AML-193 (cell line): Measurements from ENCODE around the gene FBLN1.
"Not testable (repeated sequence)": the region's sequence is repeated elsewhere in the genome, so short reads cannot be mapped to it uniquely, and the experiment has no call there.

ENCODE experiments used
- DNase-seq, 2 experiments: peaks; one replicate each; lab custom pipeline; 2025; lab: John Stamatoyannopoulos, UW

FBLN1 gene

GRCh38 chr22:45528046-45528445, 25.4 kb downstream of the FBLN1 start:
- DNase-seq: no peak

GRCh38 chr22:45529105-45529504, 26.4 kb downstream of the FBLN1 start:
- no peak for DNase-seq

GRCh38 chr22:45529971-45530575, 27.4 kb downstream of the FBLN1 start:
- DNase-seq: no peak

GRCh38 chr22:45531441-45532234, 29.0 kb downstream of the FBLN1 start:
- no peak for DNase-seq

GRCh38 chr22:45532235-45532631, 29.6 kb downstream of the FBLN1 start:
- no peak for DNase-seq

DNA sequence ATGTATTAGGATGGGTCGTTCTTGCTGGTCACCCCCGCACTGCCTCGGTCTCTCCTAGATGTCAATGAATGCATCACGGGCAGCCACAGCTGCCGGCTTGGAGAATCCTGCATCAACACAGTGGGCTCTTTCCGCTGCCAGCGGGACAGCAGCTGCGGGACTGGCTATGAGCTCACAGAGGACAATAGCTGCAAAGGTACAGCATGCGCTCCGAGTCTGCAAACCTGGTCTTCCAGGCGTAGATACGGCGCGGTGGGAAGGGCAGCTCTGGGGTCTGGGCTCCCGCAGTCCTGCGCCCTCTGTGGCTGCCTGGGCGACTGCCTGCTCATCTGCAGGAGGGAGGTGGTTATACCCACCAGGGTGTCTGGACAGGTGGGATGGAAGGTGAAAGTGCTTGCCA, 31.0 kb downstream of the FBLN1 start:
- DNase-seq: no peak

GRCh38 chr22:45534339-45535192, 31.9 kb downstream of the FBLN1 start:
- no peak for DNase-seq

DNA sequence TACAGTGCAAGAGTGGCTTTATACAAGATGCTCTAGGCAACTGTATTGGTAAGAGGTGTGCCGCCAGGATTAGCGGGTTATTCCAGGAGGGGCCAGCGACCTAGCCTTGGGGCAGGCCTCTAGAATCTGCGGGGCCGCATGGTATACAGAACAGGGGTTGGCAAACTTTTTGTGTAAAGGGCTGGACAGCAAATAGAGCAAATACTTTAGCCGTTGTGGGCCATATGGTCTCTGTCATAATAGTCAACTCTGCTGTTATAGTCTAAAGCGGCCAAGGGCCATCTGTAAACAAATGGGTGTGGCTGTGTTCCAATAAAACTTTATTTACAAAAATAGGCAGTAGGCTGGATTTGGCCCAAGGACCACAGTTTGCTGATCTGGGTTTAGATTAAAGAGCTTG, 32.6 kb downstream of the FBLN1 start:
- DNase-seq: no peak

GRCh38 chr22:45535835-45536234, 33.2 kb downstream of the FBLN1 start:
- not testable (repeated sequence) for DNase-seq

DNA sequence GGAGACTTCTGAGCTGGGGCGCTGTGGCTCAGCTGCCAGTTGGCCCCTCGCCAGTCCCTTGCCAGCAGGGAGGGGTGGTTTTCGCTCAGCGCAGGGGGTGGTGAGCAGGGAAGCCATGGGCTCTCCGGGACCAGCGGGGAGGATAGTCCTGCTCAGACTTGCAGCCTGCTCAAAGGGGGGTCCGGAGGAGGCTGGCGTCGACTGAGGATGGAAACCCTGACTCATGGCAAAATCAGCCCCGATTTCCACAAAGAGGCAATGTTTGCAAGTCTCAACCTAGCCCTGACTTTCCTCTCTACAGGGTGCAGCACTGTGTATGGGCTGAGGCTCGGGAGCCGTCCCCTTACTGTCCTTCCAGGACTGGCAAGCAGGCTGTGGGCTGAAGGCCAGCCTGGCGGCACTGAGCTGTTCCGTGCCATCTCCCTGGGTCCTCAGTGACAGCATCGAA, 35.1 kb downstream of the FBLN1 start:
- DNase-seq: no peak

GRCh38 chr22:45538281-45538680, 35.6 kb downstream of the FBLN1 start:
- DNase-seq: no peak

DNA sequence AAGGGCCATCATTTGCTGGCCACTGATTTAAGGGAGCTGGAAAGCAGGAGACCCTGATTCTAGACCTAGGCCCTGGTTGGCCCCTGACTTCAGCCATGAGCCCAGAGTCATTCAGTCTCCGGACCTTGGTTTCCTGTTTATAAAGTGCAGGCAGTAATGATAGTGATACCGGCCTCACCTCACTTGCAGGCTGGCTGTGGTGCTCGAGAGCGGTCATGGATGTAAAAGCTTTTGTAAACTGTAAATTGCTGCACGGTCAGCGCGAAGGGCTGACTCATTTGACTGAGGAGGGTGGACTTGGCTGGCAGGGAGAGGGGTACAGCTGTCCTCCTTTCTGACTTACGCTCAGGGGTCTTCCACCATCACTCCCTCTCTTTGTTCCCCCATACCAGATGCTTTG, 37.4 kb downstream of the FBLN1 start:
- no peak for DNase-seq

DNA sequence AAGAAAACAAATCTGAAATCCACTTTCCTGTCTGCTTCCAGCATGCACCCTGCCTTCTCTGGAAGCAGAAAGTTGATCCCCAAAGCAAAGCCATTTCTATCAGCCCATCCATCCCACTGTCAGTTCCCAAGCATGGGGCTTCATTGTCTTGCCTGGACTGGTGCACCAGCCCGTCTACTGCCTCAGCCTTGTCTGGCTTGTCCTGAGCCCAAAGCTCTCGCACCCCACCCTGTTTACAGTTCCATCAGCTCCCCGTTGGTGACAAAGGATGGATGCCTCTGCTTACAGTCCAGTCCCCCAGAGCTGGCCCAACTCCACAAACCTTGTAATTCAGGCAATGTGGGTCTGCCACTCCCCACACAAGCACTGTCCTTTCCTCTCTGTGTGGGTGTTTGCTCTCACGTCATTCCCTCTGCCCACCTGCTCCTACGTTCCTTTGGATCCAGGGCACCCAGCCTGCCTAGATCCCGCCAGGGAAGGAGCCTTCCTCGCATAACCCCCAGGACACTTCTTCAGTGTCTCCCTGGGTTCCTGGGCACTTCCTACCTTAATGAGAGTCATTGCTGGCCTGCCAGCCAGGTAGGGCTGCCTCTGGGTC, 38.8 kb downstream of the FBLN1 start:
- no peak for DNase-seq

GRCh38 chr22:45542001-45542520, 39.4 kb downstream of the FBLN1 start:
- DNase-seq: no peak

DNA sequence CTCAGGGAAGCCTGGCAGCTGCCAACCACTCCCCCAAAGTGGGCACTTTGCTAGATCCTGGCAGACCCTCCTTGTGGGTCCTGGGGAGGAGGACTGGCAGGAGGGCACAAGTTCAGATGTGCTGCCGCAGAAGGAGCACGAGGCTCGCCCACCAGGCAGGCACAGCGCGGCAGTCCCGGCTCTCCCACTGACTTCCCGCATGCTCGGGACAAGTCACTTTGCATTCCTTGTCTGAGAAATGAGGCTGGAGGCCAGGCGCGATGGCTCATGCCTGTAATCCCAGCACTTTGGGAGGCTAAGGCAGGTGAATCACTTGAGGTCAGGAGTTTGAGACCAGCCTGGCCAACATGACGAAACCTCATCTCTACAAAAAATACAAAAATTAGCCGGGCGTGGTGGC, 40.1 kb downstream of the FBLN1 start:
- not testable (repeated sequence) for DNase-seq

DNA sequence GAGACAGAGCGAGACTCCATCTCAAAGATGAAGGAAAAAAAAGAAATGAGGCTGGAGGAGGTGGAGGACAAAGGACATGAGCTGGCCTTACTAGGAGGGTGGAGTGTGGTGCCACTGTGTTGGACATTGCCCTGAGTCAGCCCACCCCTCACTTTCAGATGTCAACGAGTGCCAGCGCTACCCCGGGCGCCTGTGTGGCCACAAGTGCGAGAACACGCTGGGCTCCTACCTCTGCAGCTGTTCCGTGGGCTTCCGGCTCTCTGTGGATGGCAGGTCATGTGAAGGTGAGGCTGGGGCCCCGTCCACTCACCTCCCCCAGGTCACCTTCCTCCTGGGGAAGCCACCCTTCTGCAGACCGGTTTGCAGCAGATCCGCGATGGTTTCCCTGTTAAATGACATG, 40.6 kb downstream of the FBLN1 start:
- no peak for DNase-seq

DNA sequence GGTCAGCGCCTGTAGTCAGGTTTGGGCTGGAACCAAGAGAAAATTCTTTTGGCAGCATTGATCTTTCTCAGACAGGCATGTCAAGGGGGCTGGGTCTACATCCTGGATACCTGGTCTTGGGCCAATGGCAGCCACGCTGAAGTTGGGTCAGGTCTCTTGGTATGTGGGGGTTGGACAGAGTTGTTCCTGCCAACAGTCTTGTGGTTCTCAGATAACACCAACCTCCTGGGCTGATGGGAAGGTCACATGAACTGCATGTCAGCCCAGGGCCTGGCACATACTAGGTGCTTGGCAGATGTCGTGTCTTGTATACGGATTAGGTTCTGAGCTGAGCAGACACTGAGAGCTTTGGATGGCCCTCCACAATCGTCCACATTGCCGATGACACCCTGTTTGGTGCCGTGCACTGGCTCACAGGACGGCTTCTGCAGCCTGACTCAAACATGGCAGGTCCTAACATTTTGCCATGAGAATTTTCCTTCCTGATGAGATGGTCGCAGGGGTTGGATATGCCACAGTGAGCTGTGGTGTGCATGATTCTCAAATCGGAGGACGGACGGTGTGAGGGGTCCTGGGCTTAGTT, 42.0 kb downstream of the FBLN1 start:
- DNase-seq: no peak

DNA sequence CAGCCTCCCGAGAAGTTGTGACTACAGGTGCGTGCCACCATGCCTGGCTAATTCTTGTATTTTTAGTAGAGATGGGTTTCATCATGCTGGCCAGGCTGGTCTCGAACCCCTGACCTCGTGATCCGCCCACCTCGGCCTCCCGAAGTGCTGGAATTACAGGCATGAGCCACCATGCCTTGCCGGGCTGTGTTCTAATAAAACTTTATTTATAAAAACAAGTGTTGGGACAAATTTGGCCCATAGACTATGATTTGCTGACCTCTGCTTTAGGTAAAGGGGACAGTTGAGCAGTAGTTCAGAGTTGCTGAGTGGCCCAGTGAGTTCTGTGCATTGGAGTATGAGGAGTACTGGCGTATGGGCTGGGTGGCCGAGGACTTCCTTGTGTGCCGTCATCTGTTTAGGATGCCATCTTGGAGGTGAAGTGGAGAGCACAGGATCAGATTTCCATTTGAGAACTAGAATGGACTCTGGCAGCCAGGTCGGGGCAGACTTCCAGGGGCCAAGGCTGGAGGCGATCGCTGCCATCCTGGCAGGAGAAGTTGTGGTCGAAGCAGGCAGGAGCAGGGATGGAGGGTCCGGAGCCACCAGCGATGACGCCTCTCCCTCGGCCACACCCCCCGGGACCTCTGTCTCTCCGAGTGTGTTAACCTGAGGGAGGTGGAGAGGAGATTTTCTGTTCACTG, 43.8 kb downstream of the FBLN1 start:
- no peak for DNase-seq

GRCh38 chr22:45547016-45547345, 44.3 kb downstream of the FBLN1 start:
- DNase-seq: no peak

- DNase-seq: no peak
These were observed 45.0 kb downstream of the FBLN1 start for GRCh38 chr22:45547731-45548130.

- DNase-seq: no peak
These were observed 45.7 kb downstream of the FBLN1 start for GRCh38 chr22:45548247-45548840.
